CD4-positive, alpha-beta T cell treated with Interleukin-10 for 1 hour (primary cell): ENCODE data around the gene SUPT20H.

ENCODE experiments used
- DNase-seq: peaks from one replicate; pipeline ENCODE4 v3.0.0-alpha.2; 2020

SUPT20H gene

GRCh38 chr13:37058910-37059847 is at the start of gene SUPT20H:
TSS of gene SUPT20H (minus strand) at chr13:37059688. CDS start at chr13:37051490, 8,198 bp downstream.
- DNase-seq: peak; percentile 94

GRCh38 chr13:37109051-37109678 is 49.7 kb upstream of the SUPT20H start:
- DNase-seq: no peak

- no peak for DNase-seq
Measured at GRCh38 chr13:37107868-37108267, 48.4 kb upstream of the SUPT20H start.

- no peak for DNase-seq
Measured at GRCh38 chr13:37107456-37107855, 48.0 kb upstream of the SUPT20H start.

- DNase-seq: no peak
Measured at GRCh38 chr13:37106642-37107041, 47.2 kb upstream of the SUPT20H start.

- no peak for DNase-seq
Measured at GRCh38 chr13:37105251-37105714, 45.8 kb upstream of the SUPT20H start, which contains the start of gene CSNK1A1L. TSS of gene CSNK1A1L (minus strand) at chr13:37105664. CDS start at chr13:37105256, 408 bp downstream.

- DNase-seq: no peak
Measured at GRCh38 chr13:37102896-37103295, 43.4 kb upstream of the SUPT20H start.

GRCh38 chr13:37101201-37101600 is 41.7 kb upstream of the SUPT20H start:
- DNase-seq: no peak

- no peak for DNase-seq
Measured at GRCh38 chr13:37100731-37101130, 41.2 kb upstream of the SUPT20H start.

- no peak for DNase-seq
Measured at GRCh38 chr13:37097076-37097475, 37.6 kb upstream of the SUPT20H start.

GRCh38 chr13:37094840-37095239 is 35.4 kb upstream of the SUPT20H start:
- no peak for DNase-seq

- no peak for DNase-seq
Measured at GRCh38 chr13:37094099-37094498, 34.6 kb upstream of the SUPT20H start.

GRCh38 chr13:37091835-37092234 is 32.3 kb upstream of the SUPT20H start:
- no peak for DNase-seq

- DNase-seq: no peak
Measured at GRCh38 chr13:37090912-37091311, 31.4 kb upstream of the SUPT20H start.

GRCh38 chr13:37089495-37089894 is 30.0 kb upstream of the SUPT20H start:
- no peak for DNase-seq

GRCh38 chr13:37087486-37087885 is 28.0 kb upstream of the SUPT20H start:
- no peak for DNase-seq

- DNase-seq: no peak
Measured at GRCh38 chr13:37085606-37086005, 26.1 kb upstream of the SUPT20H start.

GRCh38 chr13:37076818-37077217 is 17.3 kb upstream of the SUPT20H start:
- DNase-seq: no peak

GRCh38 chr13:37075164-37075563 is 15.7 kb upstream of the SUPT20H start:
- no peak for DNase-seq

GRCh38 chr13:37074703-37075102 is 15.2 kb upstream of the SUPT20H start:
- peak; percentile 16 for DNase-seq

GRCh38 chr13:37072024-37072423 is 12.5 kb upstream of the SUPT20H start:
- no peak for DNase-seq

GRCh38 chr13:37070956-37071355 is 11.5 kb upstream of the SUPT20H start:
- no peak for DNase-seq

GRCh38 chr13:37070145-37070695 is 10.7 kb upstream of the SUPT20H start:
- no peak for DNase-seq
